ENCODE data around the gene ARHGEF17. TPM values are rescaled to one million over a fixed set of nuclear protein-coding genes. Genes with fewer than 3 reads are reported as not detected.

ARHGEF17 gene
- total RNA-seq, 1 donor from 2014 or later: 193 TPM

DNA sequence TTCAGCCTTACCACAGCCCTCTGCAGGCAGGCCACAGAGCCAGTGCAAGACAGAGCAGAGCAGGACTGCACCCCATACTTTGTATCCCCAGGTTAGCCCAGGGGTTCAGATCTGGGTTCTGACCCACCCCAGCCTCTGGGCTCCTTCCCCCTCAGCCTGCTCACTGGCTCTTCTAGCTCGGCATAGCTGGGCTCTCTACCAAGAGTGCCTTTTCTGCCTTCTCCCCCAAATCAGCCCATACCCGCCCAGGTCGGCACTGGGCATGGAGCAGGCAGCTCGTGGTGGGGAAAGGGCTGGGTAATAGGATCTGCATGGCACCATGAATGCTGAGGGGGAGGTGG, 76.4 kb downstream of the ARHGEF17 start:
- DNase-seq (ENCODE audit: low spot score in 2 of 2): no peak
- Histone ChIP-seq H3K27ac (no peak overlapping the region), H3K4me3 (no peak overlapping the region), H3K36me3 (no peaks in the 10 kb centered on the region), H3K27me3 (no peaks in the 10 kb centered on the region), H3K9me3 (no peaks in the 10 kb centered on the region), H3K4me1 (no peaks in the 10 kb centered on the region)
- TF ChIP-seq, protein P1, sequence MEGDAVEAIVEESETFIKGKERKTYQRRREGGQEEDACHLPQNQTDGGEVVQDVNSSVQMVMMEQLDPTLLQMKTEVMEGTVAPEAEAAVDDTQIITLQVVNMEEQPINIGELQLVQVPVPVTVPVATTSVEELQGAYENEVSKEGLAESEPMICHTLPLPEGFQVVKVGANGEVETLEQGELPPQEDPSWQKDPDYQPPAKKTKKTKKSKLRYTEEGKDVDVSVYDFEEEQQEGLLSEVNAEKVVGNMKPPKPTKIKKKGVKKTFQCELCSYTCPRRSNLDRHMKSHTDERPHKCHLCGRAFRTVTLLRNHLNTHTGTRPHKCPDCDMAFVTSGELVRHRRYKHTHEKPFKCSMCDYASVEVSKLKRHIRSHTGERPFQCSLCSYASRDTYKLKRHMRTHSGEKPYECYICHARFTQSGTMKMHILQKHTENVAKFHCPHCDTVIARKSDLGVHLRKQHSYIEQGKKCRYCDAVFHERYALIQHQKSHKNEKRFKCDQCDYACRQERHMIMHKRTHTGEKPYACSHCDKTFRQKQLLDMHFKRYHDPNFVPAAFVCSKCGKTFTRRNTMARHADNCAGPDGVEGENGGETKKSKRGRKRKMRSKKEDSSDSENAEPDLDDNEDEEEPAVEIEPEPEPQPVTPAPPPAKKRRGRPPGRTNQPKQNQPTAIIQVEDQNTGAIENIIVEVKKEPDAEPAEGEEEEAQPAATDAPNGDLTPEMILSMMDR (IDR thresholded peaks at IDR 0.05): no peak
- intact Hi-C loops (cut with DNase I): no loop called here

DNA sequence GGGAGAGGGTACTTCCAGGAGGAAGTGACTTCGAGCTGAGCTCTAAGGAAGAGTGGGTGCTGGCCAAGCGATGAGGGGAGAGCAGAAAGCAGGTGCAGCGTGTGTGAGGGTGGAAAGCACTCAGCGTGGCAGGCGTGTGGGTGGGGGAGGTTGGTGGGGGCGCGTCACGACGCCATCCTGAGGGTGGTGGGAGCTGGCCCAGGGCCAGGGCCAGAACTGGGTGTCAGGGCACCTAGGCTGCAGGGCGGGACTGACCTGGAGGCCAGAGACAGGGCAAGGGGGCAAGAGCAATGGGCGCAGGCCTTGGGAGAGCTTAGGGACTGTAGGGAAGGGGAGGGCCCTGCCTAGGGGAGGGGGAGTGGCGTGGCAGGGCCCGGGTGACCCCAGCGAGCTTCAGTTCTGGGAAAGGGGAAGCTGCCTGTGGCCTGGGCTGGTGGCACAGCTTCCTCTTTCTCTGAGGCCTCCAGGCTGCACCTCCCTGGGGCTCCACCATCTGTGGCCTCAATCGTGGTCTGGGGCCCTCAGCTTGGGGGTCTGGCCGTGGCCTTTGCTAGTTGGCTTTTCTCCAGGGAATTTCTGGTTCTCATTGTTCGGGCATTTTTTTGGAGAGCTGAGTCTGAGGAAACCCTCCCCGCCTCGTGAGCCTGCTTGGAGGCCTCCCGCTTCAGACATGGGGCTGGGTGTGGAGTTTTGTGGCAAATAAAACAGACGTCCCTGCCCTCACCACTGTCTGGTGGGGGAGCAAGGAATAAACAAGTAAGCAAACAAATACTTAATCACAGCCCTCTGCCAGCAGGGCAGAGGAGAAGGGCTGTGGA, 77.0 kb downstream of the ARHGEF17 start:
- TF ChIP-seq, protein P1 (IDR thresholded peaks at IDR 0.05): no peak
- Histone ChIP-seq H3K36me3 (no peaks in the 10 kb centered on the region), H3K9me3 (no peaks in the 10 kb centered on the region), H3K27ac (peak overlapping the region in 1 of 2 donors; percentile 49), H3K4me3 (no peak overlapping the region), H3K27me3 (no peaks in the 10 kb centered on the region), H3K4me1 (no peaks in the 10 kb centered on the region)
- DNase-seq (ENCODE audit: low spot score in 2 of 2): peak in 1 of 2 donors; percentile 76
- intact Hi-C loops (cut with DNase I): no loop called here

DNA sequence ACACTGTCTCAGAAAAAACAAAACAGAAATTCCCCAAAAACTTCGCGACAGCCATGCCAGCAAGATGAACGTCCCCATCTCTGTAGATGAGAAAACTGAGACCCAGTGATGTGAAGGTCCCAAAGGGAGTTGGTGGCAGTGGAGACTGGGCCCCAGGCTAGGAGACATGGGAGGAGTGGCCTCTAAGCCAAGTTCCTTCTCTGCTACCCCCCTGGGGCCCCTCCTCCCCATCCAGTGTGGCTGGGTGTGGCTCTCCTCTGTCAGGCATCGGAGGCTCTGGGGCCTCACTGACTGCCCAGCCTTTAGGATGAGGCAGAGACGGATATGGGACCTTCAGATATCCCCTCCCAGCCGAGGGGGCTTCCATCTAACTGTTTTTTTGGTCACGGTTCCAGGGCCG, 77.9 kb downstream of the ARHGEF17 start:
- no peaks in the 10 kb centered on the region for H3K9me3 ChIP-seq
- no peaks in the 10 kb centered on the region for H3K4me1 ChIP-seq
- H3K27ac ChIP-seq: peak overlapping the region in 1 of 2 donors; percentile 49
- H3K27me3 ChIP-seq: no peaks in the 10 kb centered on the region
- TF ChIP-seq, protein P1 (IDR thresholded peaks at IDR 0.05): no peak
- intact Hi-C loops (cut with DNase I): no loop called here
- no peaks in the 10 kb centered on the region for H3K36me3 ChIP-seq
- H3K4me3 ChIP-seq: no peak overlapping the region
- DNase-seq (ENCODE audit: low spot score in 2 of 2): no peak

DNA sequence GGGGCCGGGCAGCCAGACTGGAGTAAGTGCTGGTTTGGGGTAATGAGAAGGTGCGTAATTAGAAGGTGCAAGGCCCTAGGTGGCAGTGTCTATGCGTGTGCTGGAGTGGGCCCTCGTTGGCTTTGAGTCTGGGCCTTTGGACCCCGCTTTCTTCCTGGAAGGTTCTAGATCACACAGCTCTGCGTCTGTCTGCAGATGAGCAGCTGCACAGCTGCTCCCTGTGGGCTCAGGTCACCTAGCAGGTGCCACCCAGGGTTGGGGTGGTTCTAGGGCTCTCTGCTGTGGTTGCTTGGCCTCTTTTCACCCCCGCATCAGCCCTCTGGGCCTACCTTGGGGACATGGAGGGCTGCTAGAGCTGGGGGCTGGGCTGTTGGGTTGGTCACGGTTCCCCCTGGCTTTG, 78.5 kb downstream of the ARHGEF17 start:
- Histone ChIP-seq H3K4me1 (no peaks in the 10 kb centered on the region), H3K27ac (no peak overlapping the region), H3K9me3 (no peaks in the 10 kb centered on the region), H3K27me3 (no peaks in the 10 kb centered on the region), H3K36me3 (no peaks in the 10 kb centered on the region), H3K4me3 (no peak overlapping the region)
- no peak for DNase-seq (ENCODE audit: low spot score in 2 of 2)
- TF ChIP-seq, protein P1 (IDR thresholded peaks at IDR 0.05): no peak
- intact Hi-C loops (cut with DNase I): no loop called here

DNA sequence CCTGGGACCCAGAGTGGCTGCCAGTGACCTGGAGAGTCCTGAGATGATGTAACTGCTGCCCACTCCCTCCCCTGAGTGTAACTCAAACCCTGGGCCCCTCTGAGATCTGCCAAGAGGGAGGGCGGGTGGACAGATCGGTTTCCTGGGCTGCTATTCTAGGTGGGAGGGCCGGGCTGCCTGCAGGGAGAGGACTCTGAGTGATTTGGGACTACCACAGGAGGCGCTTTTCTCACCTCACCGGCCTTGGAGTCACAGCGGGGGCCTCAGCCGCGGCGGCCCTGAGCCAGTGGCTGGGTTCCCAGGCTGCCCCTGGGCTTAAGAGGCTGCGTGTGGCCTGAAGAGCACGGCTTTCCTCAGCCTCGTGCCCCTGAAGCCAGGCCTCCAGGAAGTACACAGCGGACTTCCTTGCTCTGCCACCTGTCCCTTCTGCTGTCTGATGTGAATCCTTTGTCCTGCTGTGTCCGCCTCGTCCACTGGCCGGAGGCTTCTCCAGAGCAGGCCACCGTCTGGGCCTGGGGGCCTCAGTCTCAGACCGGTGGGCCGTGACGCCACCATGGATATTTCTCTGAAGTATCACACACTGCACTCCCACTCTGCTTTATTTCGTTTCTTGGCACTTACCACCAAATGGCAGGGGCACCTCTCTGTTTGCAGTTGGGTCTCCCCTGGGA, 79.7 kb downstream of the ARHGEF17 start:
- Histone ChIP-seq H3K27ac (no peak overlapping the region), H3K4me1 (no peaks in the 10 kb centered on the region), H3K36me3 (no peaks in the 10 kb centered on the region), H3K4me3 (no peak overlapping the region), H3K27me3 (no peaks in the 10 kb centered on the region), H3K9me3 (no peaks in the 10 kb centered on the region)
- intact Hi-C loops (cut with DNase I): no loop called here
- TF ChIP-seq, protein P1 (IDR thresholded peaks at IDR 0.05): no peak
- no peak for DNase-seq (ENCODE audit: low spot score in 2 of 2)

All from ascending aorta (tissue), 2 donors.